ENCODE data around the gene CDH20. TPM values are rescaled to one million over a fixed set of nuclear protein-coding genes. Genes with fewer than 3 reads are reported as not detected.

CDH20 gene
- total RNA-seq, 1 experiment from 2014 or later, result not detected

DNA sequence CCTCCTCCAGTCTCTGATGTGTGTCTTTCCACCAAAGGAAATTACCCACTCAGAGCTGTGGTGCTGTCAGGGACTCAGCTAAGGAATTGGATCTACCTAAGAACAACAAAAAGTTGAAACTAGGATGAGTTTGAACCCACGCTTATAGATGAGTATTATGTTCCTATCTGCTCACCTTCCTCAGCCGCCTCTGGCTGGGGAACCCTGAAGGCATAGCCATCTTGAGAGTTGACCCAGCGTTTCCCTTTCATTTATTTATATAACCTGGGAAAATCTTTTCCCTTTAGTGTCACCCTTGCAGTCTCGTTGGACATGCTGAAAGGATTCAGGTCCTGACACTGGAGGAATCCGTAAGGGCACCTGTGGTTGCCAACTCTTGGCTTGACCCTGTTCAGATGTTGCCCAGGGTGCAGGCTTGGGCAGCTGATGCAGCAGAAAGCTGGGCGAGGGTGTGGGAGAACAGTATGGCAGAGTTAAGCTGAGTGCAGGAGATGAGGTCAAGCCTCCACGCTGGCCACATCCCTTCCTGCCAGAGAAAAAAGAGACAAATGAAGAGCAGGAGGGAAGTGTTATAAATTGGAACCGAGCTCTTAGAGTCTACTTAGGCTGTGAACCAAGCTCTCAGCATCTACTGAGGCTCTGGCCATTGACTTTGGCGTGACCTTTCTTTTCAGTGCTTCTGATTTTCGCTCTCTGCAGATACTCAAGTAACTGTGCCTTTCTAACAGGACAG is 1.9 kb downstream of the CDH20 start:
- Histone ChIP-seq H3K27ac (ENCODE audit: low read depth, low read length) (no peak overlapping the region), H3K4me3 (replicated peaks in 1 of 2; ENCODE audit: low read depth in 1 of 2, low read length in 2 of 2) (no peak overlapping the region), H4K20me1 (ENCODE audit: insufficient read depth) (no peaks in the 10 kb centered on the region), H3K9me2 (ENCODE audit: insufficient read depth) (no peaks in the 10 kb centered on the region), H2AFZ (ENCODE audit: low read depth, low read length, poor library complexity, severe bottlenecking) (no peak overlapping the region), H3K27me3 (ENCODE audit: insufficient read depth, low read length) (0 out of 2 replicates have a peak, but pooled peaks cover 7% of the 10 kb centered on the region), H3K79me2 (ENCODE audit: insufficient read depth, low read length) (no peaks in the 10 kb centered on the region), H3K9ac (ENCODE audit: low read length) (no peak overlapping the region), H3K36me3 (ENCODE audit: control insufficient read depth in 1 of 2, insufficient read depth in 2 of 2, low read length in 2 of 2) (no peaks in the 10 kb centered on the region), H3K9me3 (ENCODE audit: control insufficient read depth in 1 of 2, insufficient read depth in 1 of 2, low read depth in 1 of 2, low read length in 2 of 2) (no peaks in the 10 kb centered on the region), H3K4me2 (ENCODE audit: low read length) (no peak overlapping the region), H3K4me1 (ENCODE audit: control insufficient read depth in 1 of 2, insufficient read depth in 2 of 2, low read length in 2 of 2) (no peaks in the 10 kb centered on the region)
- TF ChIP-seq CEBPB (IDR thresholded peaks at IDR 0.05; ENCODE audit: low read depth) (no peak), EZH2 (IDR thresholded peaks at IDR 0.05) (no peak)
- intact Hi-C loops (cut with micrococcal nuclease), result no loop called here
- no peak for ATAC-seq
- ChIA-PET RAD21 (ENCODE audit: low non-redundant PET in 1 of 2, low total read pairs in 2 of 2, uncharacterized antibody in 2 of 2, unreplicated experiment in 2 of 2) (no interaction called here), POLR2A (no interaction called here), CTCF (no interaction called here)
- BruUV-seq (replicated peaks), result no TSS peak
- DNase-seq (ENCODE audit: low read depth, low spot score), result no peak

DNA sequence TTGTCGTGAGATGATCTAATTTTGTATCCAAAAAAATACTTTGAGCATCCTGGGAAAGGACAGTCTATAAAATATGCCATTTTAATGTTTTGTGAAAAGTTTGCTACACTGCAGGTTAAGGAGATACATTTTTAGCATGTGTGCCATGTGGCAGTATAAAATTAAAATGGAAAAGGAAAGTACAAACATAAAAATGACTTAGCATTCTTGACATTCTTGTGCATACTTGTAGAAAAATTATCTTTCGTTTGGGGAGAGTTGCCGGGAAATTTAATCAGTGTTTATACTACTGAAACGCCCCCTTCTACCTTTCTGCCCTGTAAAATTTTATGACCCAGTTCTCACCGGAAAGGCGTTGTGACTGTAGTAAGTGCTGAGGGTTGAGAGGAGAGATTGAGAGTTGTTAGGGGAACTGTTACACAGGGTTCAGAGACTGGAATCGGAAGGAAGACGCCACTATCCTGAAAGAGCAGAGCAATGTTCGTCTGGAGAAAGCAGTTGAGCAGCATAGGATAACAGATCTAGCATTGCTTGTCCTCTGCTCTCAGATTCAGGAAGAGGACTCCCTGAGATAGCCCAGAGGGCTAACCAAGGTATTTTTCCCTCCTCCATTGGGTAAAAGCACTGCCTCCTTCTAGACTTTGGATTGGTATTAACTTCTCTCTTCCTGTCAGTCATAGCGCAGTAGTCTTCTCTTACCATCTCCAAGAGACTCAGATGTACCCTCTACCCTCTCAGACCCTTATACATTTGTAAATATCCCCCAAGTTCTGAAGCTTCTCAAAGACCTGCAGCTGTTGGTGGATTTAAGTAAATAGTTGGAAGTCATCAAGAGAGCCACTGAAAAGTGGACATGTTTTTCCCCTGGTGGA is 2.7 kb downstream of the CDH20 start:
- ChIA-PET POLR2A (no interaction called here), RAD21 (ENCODE audit: low non-redundant PET in 1 of 2, low total read pairs in 2 of 2, uncharacterized antibody in 2 of 2, unreplicated experiment in 2 of 2) (no interaction called here), CTCF (no interaction called here)
- ATAC-seq (no peak), DNase-seq (ENCODE audit: low read depth, low spot score) (no peak)
- no peak overlapping the region for H3K27ac ChIP-seq (ENCODE audit: low read depth, low read length)
- H3K4me3 ChIP-seq (replicated peaks in 1 of 2; ENCODE audit: low read depth in 1 of 2, low read length in 2 of 2), result no peak overlapping the region
- H3K27me3 ChIP-seq (ENCODE audit: insufficient read depth, low read length), result 0 out of 2 replicates have a peak, but pooled peaks cover 7% of the 10 kb centered on the region
- no peaks in the 10 kb centered on the region for H3K36me3 ChIP-seq (ENCODE audit: control insufficient read depth in 1 of 2, insufficient read depth in 2 of 2, low read length in 2 of 2)
- H3K4me2 ChIP-seq (ENCODE audit: low read length), result no peak overlapping the region
- no peaks in the 10 kb centered on the region for H4K20me1 ChIP-seq (ENCODE audit: insufficient read depth)
- no peaks in the 10 kb centered on the region for H3K79me2 ChIP-seq (ENCODE audit: insufficient read depth, low read length)
- BruUV-seq (replicated peaks), result no TSS peak
- no peak overlapping the region for H3K9ac ChIP-seq (ENCODE audit: low read length)
- no peaks in the 10 kb centered on the region for H3K9me3 ChIP-seq (ENCODE audit: control insufficient read depth in 1 of 2, insufficient read depth in 1 of 2, low read depth in 1 of 2, low read length in 2 of 2)
- H3K9me2 ChIP-seq (ENCODE audit: insufficient read depth), result no peaks in the 10 kb centered on the region
- H3K4me1 ChIP-seq (ENCODE audit: control insufficient read depth in 1 of 2, insufficient read depth in 2 of 2, low read length in 2 of 2), result no peaks in the 10 kb centered on the region
- intact Hi-C loops (cut with micrococcal nuclease), result no loop called here
- H2AFZ ChIP-seq (ENCODE audit: low read depth, low read length, poor library complexity, severe bottlenecking), result no peak overlapping the region
- TF ChIP-seq CEBPB (IDR thresholded peaks at IDR 0.05; ENCODE audit: low read depth), result no peak
- no peak for TF ChIP-seq SIN3A (IDR thresholded peaks at IDR 0.05; ENCODE audit: low read depth)
- TF ChIP-seq JUND (IDR thresholded peaks at IDR 0.05), result no peak
- TF ChIP-seq TCF7L2 (IDR thresholded peaks at IDR 0.05; ENCODE audit: borderline replicate concordance, extremely low read depth, insufficient read depth, insufficient read length), result no peak
- TF ChIP-seq EZH2phosphoT487 (IDR thresholded peaks at IDR 0.05; ENCODE audit: borderline replicate concordance), result no peak
- TF ChIP-seq, protein P1, sequence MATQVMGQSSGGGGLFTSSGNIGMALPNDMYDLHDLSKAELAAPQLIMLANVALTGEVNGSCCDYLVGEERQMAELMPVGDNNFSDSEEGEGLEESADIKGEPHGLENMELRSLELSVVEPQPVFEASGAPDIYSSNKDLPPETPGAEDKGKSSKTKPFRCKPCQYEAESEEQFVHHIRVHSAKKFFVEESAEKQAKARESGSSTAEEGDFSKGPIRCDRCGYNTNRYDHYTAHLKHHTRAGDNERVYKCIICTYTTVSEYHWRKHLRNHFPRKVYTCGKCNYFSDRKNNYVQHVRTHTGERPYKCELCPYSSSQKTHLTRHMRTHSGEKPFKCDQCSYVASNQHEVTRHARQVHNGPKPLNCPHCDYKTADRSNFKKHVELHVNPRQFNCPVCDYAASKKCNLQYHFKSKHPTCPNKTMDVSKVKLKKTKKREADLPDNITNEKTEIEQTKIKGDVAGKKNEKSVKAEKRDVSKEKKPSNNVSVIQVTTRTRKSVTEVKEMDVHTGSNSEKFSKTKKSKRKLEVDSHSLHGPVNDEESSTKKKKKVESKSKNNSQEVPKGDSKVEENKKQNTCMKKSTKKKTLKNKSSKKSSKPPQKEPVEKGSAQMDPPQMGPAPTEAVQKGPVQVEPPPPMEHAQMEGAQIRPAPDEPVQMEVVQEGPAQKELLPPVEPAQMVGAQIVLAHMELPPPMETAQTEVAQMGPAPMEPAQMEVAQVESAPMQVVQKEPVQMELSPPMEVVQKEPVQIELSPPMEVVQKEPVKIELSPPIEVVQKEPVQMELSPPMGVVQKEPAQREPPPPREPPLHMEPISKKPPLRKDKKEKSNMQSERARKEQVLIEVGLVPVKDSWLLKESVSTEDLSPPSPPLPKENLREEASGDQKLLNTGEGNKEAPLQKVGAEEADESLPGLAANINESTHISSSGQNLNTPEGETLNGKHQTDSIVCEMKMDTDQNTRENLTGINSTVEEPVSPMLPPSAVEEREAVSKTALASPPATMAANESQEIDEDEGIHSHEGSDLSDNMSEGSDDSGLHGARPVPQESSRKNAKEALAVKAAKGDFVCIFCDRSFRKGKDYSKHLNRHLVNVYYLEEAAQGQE (IDR thresholded peaks at IDR 0.05; ENCODE audit: low read depth), result no peak
- TF ChIP-seq, protein P2, sequence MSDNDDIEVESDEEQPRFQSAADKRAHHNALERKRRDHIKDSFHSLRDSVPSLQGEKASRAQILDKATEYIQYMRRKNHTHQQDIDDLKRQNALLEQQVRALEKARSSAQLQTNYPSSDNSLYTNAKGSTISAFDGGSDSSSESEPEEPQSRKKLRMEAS (IDR thresholded peaks at IDR 0.05), result no peak
- no peak for TF ChIP-seq SRF (IDR thresholded peaks at IDR 0.05; ENCODE audit: low read depth)
- TF ChIP-seq CBX3 (IDR thresholded peaks at IDR 0.05; ENCODE audit: low read depth), result no peak
- no peak for TF ChIP-seq ELF1 (IDR thresholded peaks at IDR 0.05; ENCODE audit: borderline replicate concordance, low read depth)
- no peak for TF ChIP-seq EGR1 (IDR thresholded peaks at IDR 0.05; ENCODE audit: low read depth)
- no peak for TF ChIP-seq RAD21 (IDR thresholded peaks at IDR 0.05; ENCODE audit: low read depth)
- TF ChIP-seq ZNF274 (IDR thresholded peaks at IDR 0.05; ENCODE audit: low read depth, low read length), result no peak
- no peak for TF ChIP-seq POLR2A (IDR thresholded peaks at IDR 0.05; ENCODE audit: borderline replicate concordance, extremely low read depth, insufficient read depth, insufficient read length)
- no peak for TF ChIP-seq POLR2AphosphoS5 (IDR thresholded peaks at IDR 0.05; ENCODE audit: low read depth, low read length)
- TF ChIP-seq YY1 (IDR thresholded peaks at IDR 0.05; ENCODE audit: extremely low read depth, insufficient replicate concordance, low read depth, low read length), result no peak
